HG03159 (cell line): Measurements from ENCODE around the gene GON7.
"Not testable (repeated sequence)": the region's sequence is repeated elsewhere in the genome, so short reads cannot be mapped to it uniquely, and the experiment has no call there.

Experiments used
- ATAC-seq: cut with Tn5 transposase; IDR thresholded peaks from one replicate; pipeline ENCODE4 v1.9.1; 2021; ENCODE audit warnings: mild to moderate bottlenecking, moderate library complexity; ENCODE audit not compliant: unreplicated experiment

GON7 gene

DNA sequence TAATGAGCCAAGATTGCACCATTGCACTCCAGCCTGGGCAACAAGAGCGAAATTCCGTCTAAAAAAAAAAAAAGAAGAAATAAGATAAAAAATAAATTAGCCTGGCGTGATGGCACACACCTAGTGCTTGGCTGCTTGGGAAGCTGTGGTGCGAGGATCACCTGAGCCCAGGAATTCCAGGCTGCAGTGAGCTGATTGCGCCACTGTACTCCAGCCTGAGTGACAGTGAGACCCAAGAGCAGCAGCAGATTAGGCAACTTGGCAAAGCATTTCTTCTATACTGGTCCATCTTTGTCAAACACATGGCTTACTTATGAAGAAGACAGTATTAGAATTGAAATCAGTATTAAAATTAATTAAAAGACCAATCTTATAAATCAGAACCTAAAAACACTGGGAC lies 6.3 kb downstream of the GON7 start:
- no peak for ATAC-seq

DNA sequence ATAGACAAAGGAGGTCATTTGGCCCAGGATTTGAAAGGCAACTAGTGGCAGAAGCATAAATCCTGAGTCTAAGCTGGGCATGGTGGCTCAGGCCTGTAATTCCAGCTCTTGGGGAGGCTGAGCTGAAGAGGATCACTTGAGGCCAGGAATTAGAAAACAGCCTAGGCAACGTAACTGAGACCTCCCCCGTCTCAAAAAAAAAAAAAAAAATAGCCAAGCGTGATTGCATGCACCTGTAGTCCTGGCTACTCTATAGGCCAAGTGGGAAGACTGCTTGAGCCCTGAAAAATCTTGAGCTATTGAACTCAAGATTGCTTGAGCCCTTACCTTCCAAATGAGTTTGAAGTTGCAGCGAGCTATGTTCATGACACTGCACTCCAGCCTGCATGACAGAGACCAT lies 7.8 kb downstream of the GON7 start:
- no peak for ATAC-seq

DNA sequence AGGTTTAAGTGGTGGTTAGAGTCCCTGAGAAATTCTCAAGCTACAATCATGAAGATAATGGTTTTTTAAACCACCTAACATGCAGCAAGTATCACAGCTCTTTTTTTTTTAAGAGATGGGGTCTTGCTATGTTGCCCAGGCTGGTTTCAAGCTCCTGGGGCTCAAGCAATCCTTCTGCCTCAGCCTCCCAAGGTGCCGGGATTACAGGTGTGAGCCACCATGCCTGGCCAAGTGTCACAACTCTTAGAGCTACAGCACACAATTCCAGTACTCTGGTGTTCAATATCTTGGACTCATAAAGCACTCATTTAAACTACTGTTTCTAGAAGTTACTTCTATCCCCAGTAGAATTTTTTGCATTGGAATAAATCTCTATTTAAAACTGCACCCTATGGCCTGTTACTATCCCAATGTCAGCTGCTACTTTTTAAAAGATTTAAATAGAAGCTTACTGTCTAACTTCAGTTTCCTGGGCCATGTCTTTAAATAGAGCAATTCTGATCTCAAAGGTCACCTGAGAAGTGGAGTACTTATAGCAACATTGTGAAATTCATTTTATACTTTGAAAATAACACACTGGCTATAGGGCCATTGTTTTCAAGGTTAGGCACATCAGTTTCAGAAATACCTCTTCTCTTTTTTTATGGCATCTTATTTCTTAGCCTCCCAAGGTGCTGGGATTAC lies 11.4 kb downstream of the GON7 start:
- no peak for ATAC-seq

DNA sequence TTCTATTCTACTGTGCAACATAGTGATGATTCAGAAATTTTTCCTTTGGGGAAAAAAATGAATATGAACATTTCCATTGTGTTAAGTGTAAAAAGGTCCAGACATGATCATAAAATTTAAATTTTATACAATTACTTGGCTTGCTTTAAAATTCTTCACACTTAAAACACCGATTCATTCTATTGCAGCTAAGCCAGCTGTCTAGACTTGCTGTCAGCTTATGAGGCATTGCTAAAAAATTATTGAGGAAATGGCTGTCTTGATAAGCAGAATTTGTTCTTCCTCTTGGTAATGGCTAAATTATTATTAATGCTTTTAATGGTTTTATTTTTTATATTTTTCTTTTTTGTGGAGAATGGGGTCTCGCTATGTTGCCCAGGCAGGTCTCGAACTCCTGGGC lies 19.9 kb downstream of the GON7 start:
- no peak for ATAC-seq

DNA sequence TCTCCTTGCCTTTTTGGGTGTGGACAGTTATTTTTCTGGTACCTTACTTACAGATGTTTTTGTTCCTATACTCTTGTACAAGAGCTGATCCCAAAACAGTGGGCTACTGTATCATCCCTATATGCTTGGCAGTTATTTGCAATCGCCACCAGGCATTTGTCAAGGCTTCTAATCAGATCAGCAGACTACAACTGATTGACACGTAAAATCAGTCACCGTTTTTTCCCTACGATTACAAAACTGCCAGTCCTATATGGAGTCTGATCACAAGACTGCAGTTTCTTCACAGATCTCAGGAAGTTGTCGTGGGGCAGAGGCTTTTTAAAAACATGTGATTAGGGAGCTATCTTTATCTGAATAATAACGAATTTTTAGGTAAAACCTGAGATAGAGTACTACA lies 20.4 kb downstream of the GON7 start:
- no peak for ATAC-seq

DNA sequence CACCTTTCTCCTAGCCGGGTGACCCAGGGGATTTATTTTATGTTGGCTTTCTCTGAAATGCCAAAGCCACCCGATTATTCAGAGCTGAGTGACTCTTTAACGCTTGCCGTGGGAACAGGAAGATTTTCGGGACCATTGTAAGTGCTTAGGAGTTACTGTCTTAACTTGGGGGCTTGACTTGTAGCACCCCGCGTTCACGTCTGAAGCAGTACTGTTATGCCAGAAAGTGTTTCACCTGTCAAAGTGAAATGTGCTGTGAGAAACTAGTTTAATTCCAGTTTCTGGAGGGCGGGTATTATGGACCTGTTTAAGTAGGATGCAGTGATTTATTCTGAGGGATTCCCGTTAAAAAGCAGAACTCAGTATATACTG lies 21.5 kb downstream of the GON7 start:
- peak; percentile 1 for ATAC-seq

DNA sequence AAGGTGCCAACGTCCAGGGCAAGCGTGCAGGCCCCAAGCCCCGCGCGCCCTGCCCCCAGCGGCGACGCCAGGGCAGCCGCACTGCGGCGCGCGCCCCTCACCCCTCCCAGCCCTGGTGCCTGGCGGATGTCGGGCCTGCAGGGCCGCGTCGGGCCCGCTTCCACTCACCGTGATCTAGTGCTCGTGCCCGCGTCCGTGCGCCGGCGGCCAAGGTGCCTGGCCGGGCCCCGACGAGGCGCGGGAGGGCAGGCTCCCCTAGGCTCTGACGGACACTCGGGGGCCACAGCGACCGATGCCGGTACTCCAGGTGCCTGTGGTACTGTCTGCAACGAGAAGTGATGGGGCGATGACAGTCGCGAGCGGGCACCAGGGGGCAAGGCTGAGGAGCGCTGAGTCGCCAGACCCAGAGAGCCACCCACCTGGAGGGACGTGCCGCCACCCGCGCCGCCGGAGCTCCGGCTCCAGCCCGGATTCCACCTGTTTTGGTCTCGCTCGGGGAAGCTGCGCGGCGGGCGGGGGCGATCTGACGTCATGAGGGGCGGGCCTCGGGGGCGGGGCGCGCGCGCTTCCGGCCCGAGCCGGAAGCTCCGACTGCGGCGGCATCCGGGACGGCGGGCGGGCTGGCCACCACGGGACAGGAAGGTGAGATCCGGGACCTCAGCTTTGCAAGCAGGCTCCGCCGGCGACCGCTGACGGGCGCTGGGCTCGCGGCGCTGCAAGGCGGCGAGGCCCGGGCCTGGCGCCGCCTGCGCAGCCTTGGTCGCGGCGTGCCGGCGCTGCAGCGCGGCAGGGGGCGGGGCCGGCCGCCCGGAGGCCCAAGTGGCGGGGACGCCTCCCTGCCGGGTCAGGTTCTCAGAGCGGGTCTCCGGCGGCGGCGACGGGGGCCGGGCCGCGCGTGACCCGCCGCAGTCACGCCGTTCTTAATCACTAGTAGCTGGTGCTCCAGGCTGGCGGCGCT lies 22.2 kb downstream of the GON7 start, which contains the start of the genes LYSET and MOAP1:
TSS of gene LYSET (plus strand) at position 927 of the 958 bp plus-strand sequence. CDS start 89 bp downstream, outside the sequence.
TSS of gene MOAP1 (minus strand) at position 507 of the 958 bp plus-strand sequence. CDS start 655 bp downstream, outside the sequence.
- ATAC-seq = peak; percentile 80

DNA sequence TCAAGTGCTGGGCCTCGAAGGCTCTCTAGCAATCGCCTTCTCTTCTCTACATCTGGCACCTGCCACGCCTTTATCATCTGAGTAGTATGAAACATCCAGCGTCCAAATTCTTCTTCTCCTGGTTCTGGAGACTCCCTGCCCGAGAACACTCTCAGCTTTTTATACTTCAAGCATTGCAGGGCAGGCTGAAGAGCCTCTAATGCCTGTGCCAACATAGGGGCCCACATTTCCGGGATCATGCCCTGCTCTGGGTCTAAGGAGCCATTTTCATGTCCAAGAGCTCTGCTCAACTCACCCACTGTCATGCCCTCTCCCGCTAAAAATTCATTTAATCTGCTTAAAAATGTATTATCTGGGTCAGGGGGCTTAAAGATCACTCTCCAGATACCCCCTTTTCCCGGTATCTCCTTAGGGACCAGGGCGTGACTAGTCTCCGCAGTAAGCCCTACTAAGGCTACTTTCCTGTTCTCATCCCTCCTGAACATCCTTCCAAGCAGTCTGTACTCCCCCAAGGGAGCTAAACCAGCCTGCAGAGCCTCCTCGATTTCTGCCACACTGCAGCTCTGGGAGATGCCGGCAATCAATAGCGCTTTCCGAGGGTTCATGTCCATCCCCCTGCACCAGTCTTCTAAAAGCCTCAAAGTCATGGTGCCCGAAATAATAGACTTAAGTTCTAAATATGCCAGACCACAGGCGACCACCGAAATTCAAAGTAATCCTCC lies 23.1 kb downstream of the GON7 start:
- ATAC-seq = no peak

DNA sequence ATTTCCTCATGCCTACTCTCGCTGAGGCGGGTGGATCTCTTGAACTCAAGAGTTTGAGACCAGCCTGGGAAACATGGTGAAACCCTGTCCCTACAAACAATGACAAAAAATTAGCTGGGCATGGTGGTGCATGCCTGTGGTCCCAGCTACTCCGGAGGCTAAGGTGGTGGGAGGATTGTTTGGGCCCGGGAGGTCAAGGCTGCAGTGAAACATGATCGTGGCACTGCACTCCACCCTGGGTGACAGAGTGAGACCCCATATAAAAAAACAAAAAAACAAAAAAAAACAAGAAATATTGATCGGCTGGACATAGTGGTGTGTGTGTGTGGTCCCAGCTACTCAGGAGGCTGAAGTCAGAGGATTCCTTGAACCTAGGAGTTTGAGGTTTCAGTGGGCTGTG lies 31.4 kb downstream of the GON7 start:
- no peak for ATAC-seq

DNA sequence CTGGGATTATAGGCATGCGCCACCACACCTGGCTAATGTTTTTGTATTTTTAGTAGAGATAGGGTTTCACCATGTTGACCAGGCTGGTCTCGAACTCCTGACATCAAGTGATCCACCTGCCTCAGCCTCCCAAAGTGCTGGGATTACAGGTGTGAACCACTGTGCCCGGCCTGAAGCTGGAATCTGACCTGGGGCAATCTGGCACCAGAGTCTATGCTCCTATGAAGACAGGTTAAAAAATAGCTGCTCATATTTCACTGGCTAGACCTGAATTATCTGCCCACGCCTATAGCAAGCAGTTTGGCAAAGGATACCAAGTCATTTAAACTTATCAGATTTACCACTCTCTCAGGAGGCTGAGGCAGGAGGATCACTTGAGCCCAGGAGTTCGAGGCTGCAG lies 32.1 kb downstream of the GON7 start:
- ATAC-seq = not testable (repeated sequence)

DNA sequence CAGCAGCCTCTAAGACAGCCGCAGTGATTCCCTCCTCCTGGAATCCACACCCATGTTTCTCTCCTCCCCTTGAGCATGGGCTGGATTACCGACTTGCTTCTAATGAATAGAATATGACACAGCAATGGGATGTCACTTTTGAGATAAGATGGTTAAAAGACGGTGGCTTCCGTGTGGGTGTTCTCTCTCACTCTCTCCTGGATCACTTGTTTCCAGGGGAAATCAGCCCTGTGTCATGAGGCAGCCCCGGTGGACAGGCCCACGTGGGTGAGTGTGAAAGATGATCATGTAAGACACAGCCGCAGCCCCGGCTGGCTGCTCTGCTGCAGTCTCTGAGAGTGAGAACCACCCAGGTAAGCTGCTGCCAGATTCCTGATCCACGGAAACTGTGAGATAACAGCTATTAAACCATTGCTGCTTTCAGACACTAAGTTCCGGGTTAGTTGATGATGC lies 32.9 kb downstream of the GON7 start:
- no peak for ATAC-seq

DNA sequence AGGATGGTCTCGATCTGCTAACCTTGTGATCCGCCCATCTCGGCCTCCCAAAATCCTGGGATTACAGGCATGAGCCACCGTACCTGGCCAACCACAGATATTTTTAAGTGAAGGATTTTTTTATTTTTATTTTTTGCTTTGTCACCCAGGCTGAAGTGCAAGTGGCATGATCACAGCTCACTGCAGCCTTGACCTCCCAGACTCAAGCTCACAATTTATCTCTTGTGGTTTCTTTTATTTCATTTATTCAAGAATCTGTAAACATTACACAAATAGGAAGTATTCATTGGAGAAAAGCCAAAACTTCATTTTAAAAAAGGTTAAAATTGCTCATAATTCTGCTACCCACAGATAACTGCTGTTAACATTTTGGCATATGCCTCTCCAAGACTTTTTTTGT lies 35.5 kb downstream of the GON7 start:
- ATAC-seq = no peak

DNA sequence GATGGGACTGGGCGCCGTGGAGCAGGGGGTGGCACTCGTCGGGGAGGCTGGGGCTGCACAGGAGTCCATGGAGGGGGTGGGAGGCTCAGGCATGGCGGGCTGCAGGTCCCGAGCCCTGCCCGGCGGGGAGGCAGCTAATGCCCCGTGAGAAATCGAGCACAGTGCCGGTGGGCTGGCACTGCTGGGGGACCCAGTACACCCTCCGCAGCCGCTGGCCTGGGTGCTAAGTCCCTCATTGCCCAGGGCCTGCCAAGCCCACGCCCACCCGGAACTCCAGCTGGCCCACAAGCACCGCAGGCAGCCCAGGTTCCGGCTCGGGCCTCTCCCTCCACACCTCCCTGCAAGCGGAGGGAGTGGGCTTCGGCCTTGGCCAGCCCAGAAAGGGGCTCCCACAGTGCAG lies 36.7 kb downstream of the GON7 start:
- ATAC-seq = not testable (repeated sequence)

DNA sequence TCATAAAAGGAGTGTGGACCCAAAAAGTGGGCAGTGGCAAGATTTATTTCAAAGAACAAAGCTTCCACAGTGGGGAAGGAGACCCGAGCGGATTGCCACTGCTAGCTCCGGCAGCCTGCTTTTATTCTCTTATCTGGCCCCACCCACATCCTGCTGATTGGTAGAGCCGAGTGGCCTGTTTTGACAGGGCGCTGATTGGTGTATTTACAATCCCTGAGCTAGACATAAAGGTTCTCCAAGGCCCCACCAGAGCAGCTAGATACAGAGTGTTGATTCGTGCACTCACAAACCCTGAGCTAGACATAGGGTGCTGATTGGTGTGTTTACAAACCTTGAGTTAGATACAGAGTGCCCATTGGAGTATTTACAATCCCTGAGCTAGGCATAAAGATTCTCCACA lies 37.2 kb downstream of the GON7 start:
- not testable (repeated sequence) for ATAC-seq

DNA sequence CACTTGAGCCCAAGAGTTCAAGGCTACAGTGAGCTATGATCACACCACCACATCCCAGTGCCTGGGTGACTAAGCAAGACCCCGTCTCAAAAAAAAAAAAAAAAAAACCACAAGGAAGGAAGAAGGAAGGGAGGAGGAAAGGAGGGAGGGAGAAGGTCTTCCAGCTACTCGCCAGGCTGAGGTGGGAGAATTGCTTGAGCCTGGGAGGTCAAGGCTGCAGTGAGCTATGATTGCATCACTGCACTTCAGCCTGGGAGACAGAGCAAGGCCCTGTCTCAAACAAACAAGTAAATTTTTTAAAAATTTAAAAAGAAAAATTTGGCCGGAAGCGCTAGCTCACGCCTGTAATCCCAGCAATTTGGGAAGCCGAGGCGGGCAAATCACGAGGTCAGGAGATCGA lies 38.3 kb downstream of the GON7 start:
- ATAC-seq = not testable (repeated sequence)

DNA sequence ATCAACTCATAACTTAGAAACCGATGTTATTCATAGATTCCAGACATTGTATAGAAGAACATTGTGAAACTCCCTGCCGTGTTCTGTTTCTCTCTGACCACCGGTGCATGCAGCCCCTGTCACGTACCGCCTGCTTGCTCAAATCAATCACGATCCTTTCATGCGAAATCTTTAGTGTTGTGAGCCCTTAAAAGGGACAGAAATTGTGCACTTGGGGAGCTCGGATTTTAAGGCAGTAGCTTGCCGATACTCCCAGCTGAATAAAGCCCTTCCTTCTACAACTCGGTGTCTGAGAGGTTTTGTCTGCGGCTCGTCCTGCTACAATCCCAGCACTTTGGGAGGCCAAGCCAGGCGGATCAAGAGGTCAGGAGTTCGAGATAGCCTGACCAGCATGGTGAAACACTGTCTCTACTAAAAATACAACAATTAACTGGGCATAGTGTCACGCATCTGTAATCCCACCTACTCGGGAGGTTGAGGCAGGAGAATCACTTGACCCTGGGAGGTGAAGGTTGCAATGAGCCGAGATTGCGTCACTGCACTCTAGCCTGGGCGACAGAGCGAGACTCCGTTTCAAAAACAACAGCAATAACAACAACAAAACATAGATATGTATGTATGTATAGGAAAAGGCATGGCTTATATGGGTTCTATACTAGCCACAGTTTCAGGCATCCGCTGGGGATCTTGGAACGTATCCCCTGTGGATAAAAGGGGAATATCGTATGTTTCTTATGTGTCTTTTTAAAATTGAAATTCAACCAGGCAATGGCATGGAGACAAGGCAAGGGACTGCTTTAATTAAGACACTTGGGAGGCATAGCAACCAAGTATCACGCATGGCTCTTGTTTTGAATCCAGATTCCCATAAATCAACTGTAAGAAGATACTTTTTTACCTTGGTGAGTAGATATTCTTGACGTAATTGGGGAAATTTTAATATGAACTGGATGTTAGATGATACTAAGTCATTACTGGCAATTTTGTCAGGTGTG lies 41.3 kb downstream of the GON7 start:
- ATAC-seq = not testable (repeated sequence)

DNA sequence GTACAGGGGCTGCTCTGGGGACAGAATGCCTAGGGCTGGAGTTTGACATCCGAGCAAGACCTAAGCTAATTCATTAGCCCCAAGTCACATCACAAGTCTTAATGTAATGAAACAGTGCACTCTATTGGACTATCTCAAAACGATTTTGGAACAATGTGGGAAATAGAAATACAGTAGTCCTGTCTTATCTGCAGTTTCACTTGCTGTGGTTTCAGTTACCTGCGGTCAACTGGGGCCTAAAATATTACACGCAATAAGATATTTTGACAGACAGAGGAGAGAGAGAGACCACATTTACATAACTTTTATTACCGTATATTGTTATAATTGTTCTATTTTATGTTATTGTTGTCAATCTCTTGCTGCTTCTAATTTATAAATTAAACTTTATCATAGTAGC lies 43.3 kb downstream of the GON7 start:
- no peak for ATAC-seq

DNA sequence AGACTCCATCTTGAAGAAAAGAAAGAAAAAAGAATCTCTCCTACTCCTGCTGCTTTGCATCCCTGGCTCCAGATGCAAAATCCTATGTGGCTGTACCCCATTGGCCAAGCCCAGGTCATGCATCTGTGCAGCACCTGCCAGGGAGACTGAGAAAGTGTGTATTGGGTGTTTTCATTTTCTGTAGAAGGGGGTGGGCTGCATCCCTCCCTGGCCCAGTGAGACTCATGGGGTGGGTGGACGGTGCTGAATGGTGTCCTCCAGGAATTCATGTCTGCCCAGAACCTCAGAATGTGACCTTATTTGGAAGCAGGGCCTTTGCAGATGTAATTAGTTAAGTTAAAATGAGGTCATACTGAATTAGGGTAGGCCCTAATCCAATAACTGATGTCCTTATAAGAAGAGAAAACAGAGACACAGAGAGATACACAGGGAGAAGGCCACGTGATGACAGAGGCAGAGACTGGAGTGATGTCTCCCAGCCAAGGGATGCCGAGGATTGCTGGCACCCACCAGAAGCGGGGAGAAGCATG lies 45.4 kb downstream of the GON7 start:
- no peak for ATAC-seq

DNA sequence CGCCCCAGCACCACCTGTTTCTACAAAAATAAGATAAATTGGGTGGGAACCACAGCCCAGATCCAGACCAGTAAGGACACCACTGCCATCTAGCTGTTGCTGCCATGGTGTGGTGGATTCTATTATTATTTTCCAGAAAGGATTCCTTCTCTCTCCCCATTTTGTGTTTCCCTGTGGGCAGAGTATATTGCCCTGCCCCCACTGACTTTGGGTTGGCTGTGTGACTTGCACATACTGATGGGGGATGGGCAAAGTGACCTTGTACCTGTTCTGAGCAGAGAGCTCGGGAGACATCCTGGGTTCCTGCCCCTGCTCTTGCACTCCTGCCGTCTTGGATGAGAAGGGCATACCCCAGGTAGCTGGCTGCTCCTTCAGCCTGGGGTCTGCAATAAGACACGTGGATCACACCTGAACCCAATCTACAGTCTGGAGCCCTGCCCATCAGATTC lies 46.5 kb downstream of the GON7 start:
- ATAC-seq = no peak
